ENCODE results near the gene SPDYC.
A peak's percentile ranks its signal among the peaks of the same experiment; 100 is the strongest.
"Not testable (repeated sequence)": the region's sequence is repeated elsewhere in the genome, so short reads cannot be mapped to it uniquely, and the experiment has no call there.

The SPDYC gene

DNA sequence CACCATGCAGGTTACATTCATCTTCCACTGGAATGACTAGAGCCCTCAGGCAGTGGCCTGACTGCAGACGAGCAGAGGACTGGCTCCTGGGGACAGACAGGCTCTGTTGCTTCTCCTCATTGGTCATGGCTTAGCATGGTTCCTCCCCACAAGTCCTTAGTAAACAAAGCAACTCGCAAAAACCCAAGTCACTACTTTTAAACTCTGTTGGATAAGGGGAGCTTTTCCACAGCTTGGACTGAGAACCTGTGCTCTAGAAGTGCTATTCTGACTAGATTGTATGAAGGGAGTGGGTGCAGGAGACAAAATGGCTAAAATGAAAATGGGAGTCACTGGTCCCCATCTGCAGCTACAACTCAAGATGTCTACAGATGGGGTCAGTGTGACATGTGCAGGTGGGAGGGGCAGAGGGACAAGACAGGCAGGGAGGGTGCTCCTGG is 4.6 kb downstream of the SPDYC start:
- H3K27ac ChIP-seq (ENCODE audit: low read length); H3K36me3 ChIP-seq (ENCODE audit: control insufficient read depth in 2 of 2, insufficient read depth in 2 of 2, low read length in 2 of 2); H3K9me3 ChIP-seq (ENCODE audit: control insufficient read depth in 2 of 2, low read length in 2 of 2): not testable (repeated sequence)

DNA sequence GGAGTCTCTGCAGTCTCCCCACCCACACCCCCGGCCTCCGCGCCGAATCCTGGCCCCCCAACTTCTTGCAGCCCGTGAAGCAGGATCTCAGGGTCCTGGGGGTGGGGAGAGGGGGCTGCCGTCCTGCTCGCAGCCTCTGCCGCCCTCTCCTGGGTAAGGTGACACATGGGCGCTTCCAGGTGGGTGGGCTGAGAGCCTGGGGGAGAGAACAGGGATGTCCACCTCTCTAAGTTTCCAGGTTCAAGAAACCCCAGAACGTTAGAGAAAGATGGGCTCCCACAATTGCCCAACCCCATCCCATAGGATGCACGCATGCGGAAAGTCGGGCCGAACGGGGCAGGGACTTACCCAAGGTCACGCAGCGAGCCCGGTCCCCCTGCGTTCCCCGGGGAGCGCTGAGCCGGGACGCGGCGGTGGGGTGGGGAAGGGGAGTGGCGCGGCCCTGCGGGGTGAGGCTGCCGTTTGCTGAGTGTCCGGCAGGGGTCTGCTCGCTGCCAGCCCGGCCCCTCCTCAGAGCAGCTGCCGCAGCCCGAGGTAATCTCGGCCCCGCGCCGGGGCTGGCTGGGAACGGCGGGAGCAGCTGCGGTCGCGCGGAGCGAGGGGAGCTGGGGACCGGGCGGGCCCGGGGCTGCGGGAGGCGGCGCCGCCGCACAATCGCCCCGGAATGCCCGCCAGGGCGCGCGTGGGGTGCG is 11.0 kb downstream of the SPDYC start:
- H3K36me3 ChIP-seq (ENCODE audit: control insufficient read depth in 2 of 2, insufficient read depth in 2 of 2, low read length in 2 of 2): peaks cover 5 to 10% of the 10 kb centered on the region in 2 donors
- H3K9me3 ChIP-seq (ENCODE audit: control insufficient read depth in 2 of 2, low read length in 2 of 2): no peaks in the 10 kb centered on the region
- peaks cover 26% of the 10 kb centered on the region for H3K4me1 ChIP-seq (ENCODE audit: control insufficient read depth, insufficient read depth, low read length)
- H3K27ac ChIP-seq (ENCODE audit: low read length): no peak overlapping the region
- peak overlapping the region; percentile 45 to 62 for H3K9ac ChIP-seq (ENCODE audit: low read length in 2 of 2)
- H3K4me3 ChIP-seq (ENCODE audit: low read length in 2 of 2): peak overlapping the region; percentile 82 to 86
- H3K27me3 ChIP-seq (ENCODE audit: control insufficient read depth in 1 of 2, insufficient read depth in 2 of 2, low read length in 2 of 2): no peaks in the 10 kb centered on the region

More for the DNA sequence above, 4.6 kb downstream of the SPDYC start:
- not testable (repeated sequence) for H3K4me3 ChIP-seq (ENCODE audit: low read length in 2 of 2); H3K4me1 ChIP-seq (ENCODE audit: control insufficient read depth, insufficient read depth, low read length); H3K27me3 ChIP-seq (ENCODE audit: control insufficient read depth in 1 of 2, insufficient read depth in 2 of 2, low read length in 2 of 2); H3K9ac ChIP-seq (ENCODE audit: low read length in 2 of 2)

DNA sequence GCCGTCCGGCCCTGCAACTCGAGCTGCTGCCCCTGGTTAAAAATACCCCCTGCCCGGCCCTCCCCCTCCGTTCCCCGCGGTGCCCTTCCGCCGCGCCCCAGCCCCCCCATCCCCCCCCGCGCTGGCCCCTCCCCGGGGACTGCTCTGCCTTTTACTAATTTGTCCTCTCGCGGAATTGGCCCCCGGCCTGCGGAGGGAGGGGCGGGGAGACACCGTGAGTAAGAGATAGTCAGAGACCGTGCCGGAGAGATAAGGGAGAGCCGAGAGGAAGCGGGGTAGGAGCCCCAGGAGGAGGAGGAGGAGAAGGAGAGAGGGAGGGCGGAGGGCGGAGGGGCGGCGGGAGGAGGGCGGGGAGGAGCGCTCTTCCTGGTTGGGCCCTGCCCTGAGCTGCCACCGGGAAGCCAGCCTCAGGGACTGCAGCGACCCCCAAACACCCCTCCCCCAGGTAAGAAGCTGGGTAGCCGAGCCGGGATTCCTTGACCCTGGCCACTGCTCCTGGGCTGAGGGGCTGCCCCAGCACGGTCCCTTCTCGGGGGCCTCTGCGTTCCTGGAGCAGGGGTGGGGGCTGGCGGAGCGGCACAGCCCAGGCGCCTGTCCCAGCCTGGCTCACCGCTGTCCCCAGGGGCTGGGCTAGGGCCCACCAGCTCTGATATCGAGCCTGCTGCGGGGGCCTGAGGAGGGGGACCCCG is 11.7 kb downstream of the SPDYC start, which contains the start of gene CAPN1:
CAPN1 (plus strand) TSS at position 360 of the 689 bp plus-strand sequence. CDS start 774 bp downstream, outside the sequence.
- peak within 1 kb of the TSS; percentile 84 to 86 for H3K9ac ChIP-seq (ENCODE audit: low read length in 2 of 2)
- H3K27me3 ChIP-seq (ENCODE audit: control insufficient read depth in 1 of 2, insufficient read depth in 2 of 2, low read length in 2 of 2): no peaks in the 10 kb centered on the region
- H3K36me3 ChIP-seq (ENCODE audit: control insufficient read depth in 2 of 2, insufficient read depth in 2 of 2, low read length in 2 of 2): peaks cover 11 to 16% of the 10 kb centered on the region in 2 donors
- peak within 1 kb of the TSS; percentile 73 for H3K27ac ChIP-seq (ENCODE audit: low read length)
- peak within 1 kb of the TSS; percentile 82 to 86 for H3K4me3 ChIP-seq (ENCODE audit: low read length in 2 of 2)
- H3K4me1 ChIP-seq (ENCODE audit: control insufficient read depth, insufficient read depth, low read length): peaks cover 26% of the 10 kb centered on the region
- H3K9me3 ChIP-seq (ENCODE audit: control insufficient read depth in 2 of 2, low read length in 2 of 2): no peaks in the 10 kb centered on the region

DNA sequence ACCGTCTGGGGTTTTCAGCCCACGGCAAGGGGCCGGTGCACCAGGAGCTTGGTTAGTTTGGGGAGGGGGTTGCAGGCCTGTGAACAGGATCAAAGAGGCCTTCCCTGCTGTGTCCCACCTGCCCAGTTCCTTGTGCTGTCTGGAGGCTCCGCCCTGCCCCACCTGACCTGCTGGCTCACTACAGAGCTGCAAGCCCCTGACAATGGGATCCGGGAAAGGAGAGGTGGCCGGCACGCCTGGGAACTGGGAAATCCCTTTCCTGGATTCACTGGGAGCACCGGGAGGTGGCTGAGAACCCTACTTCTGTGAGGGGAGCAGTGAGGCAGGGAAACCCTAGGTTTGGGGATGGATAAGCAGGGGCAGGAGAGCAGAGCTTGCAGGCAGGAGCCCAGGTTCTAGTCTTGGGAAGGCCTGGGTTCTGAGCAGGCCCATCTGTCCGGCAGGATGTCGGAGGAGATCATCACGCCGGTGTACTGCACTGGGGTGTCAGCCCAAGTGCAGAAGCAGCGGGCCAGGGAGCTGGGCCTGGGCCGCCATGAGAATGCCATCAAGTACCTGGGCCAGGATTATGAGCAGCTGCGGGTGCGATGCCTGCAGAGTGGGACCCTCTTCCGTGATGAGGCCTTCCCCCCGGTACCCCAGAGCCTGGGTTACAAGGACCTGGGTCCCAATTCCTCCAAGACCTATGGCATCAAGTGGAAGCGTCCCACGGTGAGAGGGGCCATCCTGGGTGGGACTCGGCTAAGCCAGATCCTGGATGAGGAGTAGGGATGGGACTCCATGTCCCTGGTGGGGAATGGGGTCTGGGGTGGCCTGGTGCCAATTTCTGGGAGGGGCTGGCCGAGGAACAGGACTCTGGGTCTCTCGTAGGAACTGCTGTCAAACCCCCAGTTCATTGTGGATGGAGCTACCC is 12.5 kb downstream of the SPDYC start:
- peak overlapping the region; percentile 73 for H3K27ac ChIP-seq (ENCODE audit: low read length)
- H3K36me3 ChIP-seq (ENCODE audit: control insufficient read depth in 2 of 2, insufficient read depth in 2 of 2, low read length in 2 of 2): peaks cover 18 to 21% of the 10 kb centered on the region in 2 donors
- H3K4me3 ChIP-seq (ENCODE audit: low read length in 2 of 2): peak overlapping the region; percentile 82 to 86
- no peaks in the 10 kb centered on the region for H3K27me3 ChIP-seq (ENCODE audit: control insufficient read depth in 1 of 2, insufficient read depth in 2 of 2, low read length in 2 of 2)
- no peaks in the 10 kb centered on the region for H3K9me3 ChIP-seq (ENCODE audit: control insufficient read depth in 2 of 2, low read length in 2 of 2)
- peak overlapping the region; percentile 84 to 86 for H3K9ac ChIP-seq (ENCODE audit: low read length in 2 of 2)
- peaks cover 26% of the 10 kb centered on the region for H3K4me1 ChIP-seq (ENCODE audit: control insufficient read depth, insufficient read depth, low read length)

DNA sequence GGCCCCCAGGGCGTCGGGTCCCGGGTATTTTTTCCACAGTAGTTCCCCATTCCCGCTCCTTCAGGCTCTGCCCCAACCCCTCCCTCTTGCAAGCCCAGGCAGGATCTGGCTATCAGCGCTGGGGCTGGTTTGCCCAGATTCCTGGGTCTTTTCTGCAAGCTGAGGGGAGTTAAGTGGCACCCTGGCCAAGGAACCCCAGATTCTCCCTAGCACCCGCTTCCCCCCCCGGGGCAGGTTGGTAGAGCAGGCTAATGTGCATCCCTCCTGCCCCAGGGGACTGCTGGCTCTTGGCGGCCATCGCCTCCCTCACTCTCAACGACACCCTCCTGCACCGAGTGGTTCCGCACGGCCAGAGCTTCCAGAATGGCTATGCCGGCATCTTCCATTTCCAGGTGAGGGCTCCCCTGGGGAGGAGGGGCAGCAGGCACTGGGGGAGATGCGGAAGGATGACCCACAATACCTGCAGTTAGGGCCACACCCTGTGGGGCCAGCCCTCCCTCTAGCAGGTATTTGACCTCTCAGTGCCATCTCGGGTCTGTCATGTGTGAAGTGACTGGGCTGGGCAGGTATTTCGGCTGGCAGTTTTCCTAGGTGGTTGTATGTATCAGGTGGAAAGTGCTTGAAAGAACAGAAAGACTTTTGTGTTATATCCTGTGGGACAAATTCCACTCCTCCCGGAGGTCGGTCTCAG is 13.3 kb downstream of the SPDYC start:
- H3K9ac ChIP-seq (ENCODE audit: low read length in 2 of 2): peak overlapping the region in 1 of 2 donors; percentile 86

DNA sequence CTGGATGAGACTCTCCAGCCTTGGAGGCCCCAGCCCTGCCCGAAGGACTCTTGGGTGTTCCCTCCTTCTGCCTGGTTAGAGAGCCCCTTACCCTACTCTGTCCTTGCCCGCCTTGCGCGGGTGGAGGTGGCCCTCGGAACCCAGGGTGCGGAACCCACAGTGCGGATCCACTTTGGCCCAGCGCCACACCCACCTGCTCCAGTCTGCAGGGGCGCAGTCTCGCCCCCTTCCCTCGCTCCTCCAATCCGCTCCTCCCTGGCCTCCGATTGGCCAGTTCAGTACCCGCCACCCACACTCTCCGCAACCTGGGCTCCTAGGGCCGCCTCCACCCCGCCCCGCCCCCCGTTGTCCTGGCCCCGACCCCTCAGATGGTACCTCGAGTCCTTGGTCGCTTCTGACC is 14.1 kb downstream of the SPDYC start:
- peaks cover 26% of the 10 kb centered on the region for H3K4me1 ChIP-seq (ENCODE audit: control insufficient read depth, insufficient read depth, low read length)
- H3K36me3 ChIP-seq (ENCODE audit: control insufficient read depth in 2 of 2, insufficient read depth in 2 of 2, low read length in 2 of 2): peaks cover 26 to 31% of the 10 kb centered on the region in 2 donors
- H3K27ac ChIP-seq (ENCODE audit: low read length): no peak overlapping the region
- no peak overlapping the region for H3K9ac ChIP-seq (ENCODE audit: low read length in 2 of 2)
- H3K4me3 ChIP-seq (ENCODE audit: low read length in 2 of 2): no peak overlapping the region
- no peaks in the 10 kb centered on the region for H3K27me3 ChIP-seq (ENCODE audit: control insufficient read depth in 1 of 2, insufficient read depth in 2 of 2, low read length in 2 of 2)
- H3K9me3 ChIP-seq (ENCODE audit: control insufficient read depth in 2 of 2, low read length in 2 of 2): no peaks in the 10 kb centered on the region

More for the DNA sequence above, 13.3 kb downstream of the SPDYC start:
- H3K36me3 ChIP-seq (ENCODE audit: control insufficient read depth in 2 of 2, insufficient read depth in 2 of 2, low read length in 2 of 2): peaks cover 20 to 29% of the 10 kb centered on the region in 2 donors
- no peaks in the 10 kb centered on the region for H3K27me3 ChIP-seq (ENCODE audit: control insufficient read depth in 1 of 2, insufficient read depth in 2 of 2, low read length in 2 of 2)
- H3K4me1 ChIP-seq (ENCODE audit: control insufficient read depth, insufficient read depth, low read length): peaks cover 26% of the 10 kb centered on the region
- peak overlapping the region; percentile 82 to 86 for H3K4me3 ChIP-seq (ENCODE audit: low read length in 2 of 2)
- H3K27ac ChIP-seq (ENCODE audit: low read length): peak overlapping the region; percentile 73
- H3K9me3 ChIP-seq (ENCODE audit: control insufficient read depth in 2 of 2, low read length in 2 of 2): no peaks in the 10 kb centered on the region

DNA sequence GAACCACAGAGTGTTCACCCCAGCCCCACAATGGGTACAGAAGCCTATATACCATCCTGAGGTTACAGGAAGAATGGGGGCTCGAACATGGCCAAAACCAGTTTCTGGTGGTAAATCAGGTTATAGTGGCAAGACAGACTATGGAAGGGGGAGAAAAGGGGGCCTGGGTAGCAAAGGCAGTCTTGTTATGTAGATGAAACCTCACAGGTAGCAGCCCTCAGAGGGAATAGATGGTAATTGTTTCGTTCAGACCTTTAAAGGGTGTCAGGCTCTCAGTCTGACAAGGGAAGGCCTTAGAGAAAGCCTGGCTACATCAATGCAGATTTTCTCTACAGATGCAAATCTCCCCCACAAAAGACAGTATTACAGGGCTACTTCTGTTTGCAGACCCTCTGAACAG is 15.1 kb downstream of the SPDYC start:
- no peak overlapping the region for H3K27ac ChIP-seq (ENCODE audit: low read length)
- peaks cover 32 to 40% of the 10 kb centered on the region in 2 donors for H3K36me3 ChIP-seq (ENCODE audit: control insufficient read depth in 2 of 2, insufficient read depth in 2 of 2, low read length in 2 of 2)
- no peak overlapping the region for H3K9ac ChIP-seq (ENCODE audit: low read length in 2 of 2)
- H3K4me1 ChIP-seq (ENCODE audit: control insufficient read depth, insufficient read depth, low read length): peaks cover 26% of the 10 kb centered on the region
- no peaks in the 10 kb centered on the region for H3K27me3 ChIP-seq (ENCODE audit: control insufficient read depth in 1 of 2, insufficient read depth in 2 of 2, low read length in 2 of 2)
- H3K4me3 ChIP-seq (ENCODE audit: low read length in 2 of 2): no peak overlapping the region
- H3K9me3 ChIP-seq (ENCODE audit: control insufficient read depth in 2 of 2, low read length in 2 of 2): no peaks in the 10 kb centered on the region

DNA sequence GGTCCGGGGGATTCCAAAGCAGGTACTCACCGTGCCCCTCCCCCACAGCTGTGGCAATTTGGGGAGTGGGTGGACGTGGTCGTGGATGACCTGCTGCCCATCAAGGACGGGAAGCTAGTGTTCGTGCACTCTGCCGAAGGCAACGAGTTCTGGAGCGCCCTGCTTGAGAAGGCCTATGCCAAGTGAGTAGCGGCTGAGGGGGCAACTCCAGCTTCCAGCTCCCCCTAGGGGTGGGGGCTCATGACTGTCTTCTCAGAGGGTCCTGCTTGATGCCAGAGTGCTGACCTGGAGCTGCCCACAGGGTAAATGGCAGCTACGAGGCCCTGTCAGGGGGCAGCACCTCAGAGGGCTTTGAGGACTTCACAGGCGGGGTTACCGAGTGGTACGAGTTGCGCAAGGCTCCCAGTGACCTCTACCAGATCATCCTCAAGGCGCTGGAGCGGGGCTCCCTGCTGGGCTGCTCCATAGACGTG is 15.9 kb downstream of the SPDYC start:
- Histone ChIP-seq H3K4me1 (ENCODE audit: control insufficient read depth, insufficient read depth, low read length) (peaks cover 21% of the 10 kb centered on the region), H3K9ac (ENCODE audit: low read length in 2 of 2) (no peak overlapping the region), H3K4me3 (ENCODE audit: low read length in 2 of 2) (no peak overlapping the region), H3K9me3 (ENCODE audit: control insufficient read depth in 2 of 2, low read length in 2 of 2) (no peaks in the 10 kb centered on the region), H3K36me3 (ENCODE audit: control insufficient read depth in 2 of 2, insufficient read depth in 2 of 2, low read length in 2 of 2) (peaks cover 35 to 43% of the 10 kb centered on the region in 2 donors), H3K27me3 (ENCODE audit: control insufficient read depth in 1 of 2, insufficient read depth in 2 of 2, low read length in 2 of 2) (no peaks in the 10 kb centered on the region), H3K27ac (ENCODE audit: low read length) (no peak overlapping the region)

DNA sequence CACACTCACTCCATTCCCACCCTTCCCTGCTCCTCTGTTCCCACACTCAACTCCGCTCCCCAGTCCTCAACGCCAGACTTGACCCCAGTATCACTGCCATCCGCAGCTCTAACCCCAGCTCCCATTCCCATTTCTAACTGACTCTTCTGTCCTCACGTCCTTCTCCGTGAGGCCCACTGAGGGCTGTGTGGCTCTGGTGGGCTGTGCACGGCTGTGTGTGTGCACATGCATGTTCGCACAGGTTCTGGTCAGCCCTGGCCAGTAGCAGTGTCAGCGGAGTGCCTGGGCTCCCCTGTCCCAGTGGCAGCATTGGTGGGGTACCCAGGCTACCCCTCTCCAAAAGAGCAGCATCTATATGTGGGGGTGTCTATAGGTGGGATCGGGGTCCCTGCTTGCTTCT is 16.7 kb downstream of the SPDYC start:
- no peak overlapping the region for H3K4me3 ChIP-seq (ENCODE audit: low read length in 2 of 2)
- H3K36me3 ChIP-seq (ENCODE audit: control insufficient read depth in 2 of 2, insufficient read depth in 2 of 2, low read length in 2 of 2): peaks cover 35 to 43% of the 10 kb centered on the region in 2 donors

More for the DNA sequence above, 16.7 kb downstream of the SPDYC start:
- no peak overlapping the region for H3K27ac ChIP-seq (ENCODE audit: low read length)
- H3K9ac ChIP-seq (ENCODE audit: low read length in 2 of 2): no peak overlapping the region
- no peaks in the 10 kb centered on the region for H3K27me3 ChIP-seq (ENCODE audit: control insufficient read depth in 1 of 2, insufficient read depth in 2 of 2, low read length in 2 of 2)
- H3K9me3 ChIP-seq (ENCODE audit: control insufficient read depth in 2 of 2, low read length in 2 of 2): no peaks in the 10 kb centered on the region
- H3K4me1 ChIP-seq (ENCODE audit: control insufficient read depth, insufficient read depth, low read length): peaks cover 19% of the 10 kb centered on the region

All from stomach smooth muscle (tissue), 2 donors.